ENCODE measurements around the gene HOXA6. TPM values are rescaled to one million over a fixed set of nuclear protein-coding genes. Genes with fewer than 3 reads are reported as not detected.

Gene HOXA6
- total RNA-seq, 1 donor from 2014 or later = 3.1 TPM

DNA sequence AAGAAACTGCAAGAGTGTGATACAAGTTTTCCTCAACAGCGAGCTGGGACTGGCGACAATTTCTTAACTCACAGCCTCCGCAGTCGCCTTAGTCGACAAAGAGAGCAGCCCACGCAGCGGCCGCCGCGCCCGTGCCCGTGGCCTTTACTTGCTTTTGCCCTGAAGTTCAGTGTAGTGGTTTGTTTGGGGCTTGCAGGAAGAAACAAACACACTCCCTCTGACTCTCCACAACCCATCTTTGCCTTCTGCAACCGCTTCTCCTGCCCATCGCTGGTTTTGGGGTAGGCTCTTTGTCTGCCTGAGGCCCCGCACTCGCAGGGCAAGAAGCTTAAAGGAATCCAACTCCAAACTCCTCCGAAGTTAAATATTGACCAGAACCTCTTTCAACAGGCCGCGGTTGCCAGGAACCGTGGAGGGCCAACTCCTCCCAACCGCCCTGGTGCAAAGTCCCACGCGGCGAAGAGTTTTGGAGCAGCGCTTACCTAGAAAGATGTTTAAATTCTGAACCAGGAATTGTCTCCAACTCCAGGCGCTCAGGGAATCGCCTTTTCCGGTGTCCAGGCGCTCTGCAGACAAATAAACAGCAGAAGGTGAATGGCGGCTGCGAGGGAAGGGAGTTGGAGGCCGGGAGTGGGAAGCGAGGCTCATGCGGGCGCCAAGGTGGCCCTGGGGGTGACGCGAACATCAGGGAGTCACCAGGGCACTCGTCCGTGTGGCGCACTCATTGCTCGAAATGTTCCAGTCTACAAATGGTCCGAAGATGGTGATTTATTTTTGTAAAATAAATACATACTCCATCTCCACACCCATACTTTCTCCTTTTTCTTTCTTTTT lies 25.3 kb downstream of the HOXA6 start:
- no peak overlapping the region for H3K9ac ChIP-seq (ENCODE audit: low read depth in 1 of 3, low read length in 3 of 3)
- H3K4me1 ChIP-seq (ENCODE audit: control insufficient read depth in 3 of 3, insufficient read depth in 3 of 3, low read length in 3 of 3) = peaks cover 21 to 46% (median 35%) of the 10 kb centered on the region in 3 donors
- no peak overlapping the region for H3K4me3 ChIP-seq (ENCODE audit: low read length in 3 of 3)
- peaks cover 0 to 7% (median 5%) of the 10 kb centered on the region in 3 donors for H3K36me3 ChIP-seq (ENCODE audit: control insufficient read depth in 3 of 3, insufficient read depth in 3 of 3, low read length in 3 of 3)
- no peaks in the 10 kb centered on the region for H3K9me3 ChIP-seq (ENCODE audit: control insufficient read depth in 3 of 3, low read length in 3 of 3)
- no peak overlapping the region for H3K27ac ChIP-seq (ENCODE audit: low read depth, low read length)
- no peaks in the 10 kb centered on the region for H3K27me3 ChIP-seq (ENCODE audit: control insufficient read depth in 3 of 3, insufficient read depth in 3 of 3, low read length in 3 of 3)

DNA sequence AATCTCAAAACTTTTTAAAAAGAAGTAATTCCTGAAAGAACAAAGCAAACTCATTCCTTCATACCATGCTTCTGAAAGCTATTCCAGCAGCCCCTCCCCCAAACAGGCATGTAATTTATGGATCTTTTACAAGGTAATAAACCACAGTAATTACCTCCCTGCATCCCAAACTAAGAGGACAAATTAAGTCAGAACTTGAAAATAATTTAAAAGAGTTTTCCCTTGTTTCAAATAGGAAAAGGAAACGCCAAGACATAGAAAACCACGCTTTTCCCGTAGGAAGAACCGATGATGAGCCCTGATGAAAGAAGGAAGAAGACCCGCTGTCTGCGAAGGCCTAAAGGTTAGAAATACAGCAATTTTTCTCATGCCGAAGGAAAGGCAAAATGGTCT lies 25.9 kb downstream of the HOXA6 start:
- H3K27me3 ChIP-seq (ENCODE audit: control insufficient read depth in 3 of 3, insufficient read depth in 3 of 3, low read length in 3 of 3) = no peaks in the 10 kb centered on the region
- H3K4me3 ChIP-seq (ENCODE audit: low read length in 3 of 3) = no peak overlapping the region
- peaks cover 19 to 41% (median 30%) of the 10 kb centered on the region in 3 donors for H3K4me1 ChIP-seq (ENCODE audit: control insufficient read depth in 3 of 3, insufficient read depth in 3 of 3, low read length in 3 of 3)
- H3K36me3 ChIP-seq (ENCODE audit: control insufficient read depth in 3 of 3, insufficient read depth in 3 of 3, low read length in 3 of 3) = peaks cover 0 to 7% (median 5%) of the 10 kb centered on the region in 3 donors
- no peak overlapping the region for H3K9ac ChIP-seq (ENCODE audit: low read depth in 1 of 3, low read length in 3 of 3)
- H3K9me3 ChIP-seq (ENCODE audit: control insufficient read depth in 3 of 3, low read length in 3 of 3) = no peaks in the 10 kb centered on the region
- no peak overlapping the region for H3K27ac ChIP-seq (ENCODE audit: low read depth, low read length)

GRCh38 chr7:27119412-27119911 lies 28.1 kb downstream of the HOXA6 start:
- H3K4me3 ChIP-seq (ENCODE audit: low read length in 3 of 3) = no peak overlapping the region
- H3K9me3 ChIP-seq (ENCODE audit: control insufficient read depth in 3 of 3, low read length in 3 of 3) = no peaks in the 10 kb centered on the region
- peaks cover 0 to 7% (median 2%) of the 10 kb centered on the region in 3 donors for H3K36me3 ChIP-seq (ENCODE audit: control insufficient read depth in 3 of 3, insufficient read depth in 3 of 3, low read length in 3 of 3)
- H3K27ac ChIP-seq (ENCODE audit: low read depth, low read length) = no peak overlapping the region
- H3K27me3 ChIP-seq (ENCODE audit: control insufficient read depth in 3 of 3, insufficient read depth in 3 of 3, low read length in 3 of 3) = no peaks in the 10 kb centered on the region
- peaks cover 11 to 29% (median 25%) of the 10 kb centered on the region in 3 donors for H3K4me1 ChIP-seq (ENCODE audit: control insufficient read depth in 3 of 3, insufficient read depth in 3 of 3, low read length in 3 of 3)
- peak overlapping the region in 1 of 3 donors; percentile 29 for H3K9ac ChIP-seq (ENCODE audit: low read depth in 1 of 3, low read length in 3 of 3)

- Histone ChIP-seq H3K27me3 (ENCODE audit: control insufficient read depth in 3 of 3, insufficient read depth in 3 of 3, low read length in 3 of 3) (no peaks in the 10 kb centered on the region), H3K27ac (ENCODE audit: low read depth, low read length) (no peak overlapping the region), H3K9me3 (ENCODE audit: control insufficient read depth in 3 of 3, low read length in 3 of 3) (no peaks in the 10 kb centered on the region), H3K4me1 (ENCODE audit: control insufficient read depth in 3 of 3, insufficient read depth in 3 of 3, low read length in 3 of 3) (peaks cover 14 to 33% (median 29%) of the 10 kb centered on the region in 3 donors), H3K9ac (ENCODE audit: low read depth in 1 of 3, low read length in 3 of 3) (peak overlapping the region in 2 of 3 donors; percentile 5 to 54), H3K36me3 (ENCODE audit: control insufficient read depth in 3 of 3, insufficient read depth in 3 of 3, low read length in 3 of 3) (peaks cover 0 to 7% (median 2%) of the 10 kb centered on the region in 3 donors), H3K4me3 (ENCODE audit: low read length in 3 of 3) (peak overlapping the region in 1 of 3 donors; percentile 23)
Observed at GRCh38 chr7:27118580-27118979, 29.0 kb downstream of the HOXA6 start.

DNA sequence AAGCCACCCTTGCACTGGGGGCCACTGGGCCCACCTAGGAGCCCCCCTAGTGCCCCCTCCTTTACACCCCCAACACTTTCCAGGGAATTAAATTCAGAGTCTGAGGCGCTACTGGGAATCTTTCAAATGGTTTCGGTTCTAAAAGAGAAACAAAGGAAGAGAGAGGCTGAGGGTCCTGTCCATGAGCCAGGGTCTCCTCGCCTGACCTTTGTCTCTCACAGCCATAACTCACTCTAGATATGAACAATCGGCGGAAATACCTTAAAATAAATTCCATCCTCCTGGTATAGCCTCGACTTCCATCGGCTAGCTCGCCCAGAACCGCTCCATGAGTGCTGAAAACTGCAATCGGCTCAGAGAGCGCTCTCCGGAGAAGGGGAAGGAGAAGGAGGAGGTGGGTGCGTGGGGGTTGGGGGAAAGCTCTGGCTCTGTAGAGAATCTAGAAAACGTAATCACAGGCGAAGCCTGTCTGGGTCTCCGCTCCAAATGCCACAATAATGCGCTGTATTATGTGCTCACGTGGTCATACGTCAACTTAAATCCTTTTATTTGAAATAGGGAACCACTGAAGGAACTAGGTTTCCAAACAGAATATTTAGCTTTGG lies 29.6 kb downstream of the HOXA6 start:
- peaks cover 0 to 7% (median 2%) of the 10 kb centered on the region in 3 donors for H3K36me3 ChIP-seq (ENCODE audit: control insufficient read depth in 3 of 3, insufficient read depth in 3 of 3, low read length in 3 of 3)
- peak overlapping the region in 2 of 3 donors; percentile 5 to 54 for H3K9ac ChIP-seq (ENCODE audit: low read depth in 1 of 3, low read length in 3 of 3)
- no peaks in the 10 kb centered on the region for H3K9me3 ChIP-seq (ENCODE audit: control insufficient read depth in 3 of 3, low read length in 3 of 3)
- H3K27me3 ChIP-seq (ENCODE audit: control insufficient read depth in 3 of 3, insufficient read depth in 3 of 3, low read length in 3 of 3) = no peaks in the 10 kb centered on the region
- peak overlapping the region in 2 of 3 donors; percentile 22 to 23 for H3K4me3 ChIP-seq (ENCODE audit: low read length in 3 of 3)
- peaks cover 18 to 36% (median 34%) of the 10 kb centered on the region in 3 donors for H3K4me1 ChIP-seq (ENCODE audit: control insufficient read depth in 3 of 3, insufficient read depth in 3 of 3, low read length in 3 of 3)
- no peak overlapping the region for H3K27ac ChIP-seq (ENCODE audit: low read depth, low read length)

DNA sequence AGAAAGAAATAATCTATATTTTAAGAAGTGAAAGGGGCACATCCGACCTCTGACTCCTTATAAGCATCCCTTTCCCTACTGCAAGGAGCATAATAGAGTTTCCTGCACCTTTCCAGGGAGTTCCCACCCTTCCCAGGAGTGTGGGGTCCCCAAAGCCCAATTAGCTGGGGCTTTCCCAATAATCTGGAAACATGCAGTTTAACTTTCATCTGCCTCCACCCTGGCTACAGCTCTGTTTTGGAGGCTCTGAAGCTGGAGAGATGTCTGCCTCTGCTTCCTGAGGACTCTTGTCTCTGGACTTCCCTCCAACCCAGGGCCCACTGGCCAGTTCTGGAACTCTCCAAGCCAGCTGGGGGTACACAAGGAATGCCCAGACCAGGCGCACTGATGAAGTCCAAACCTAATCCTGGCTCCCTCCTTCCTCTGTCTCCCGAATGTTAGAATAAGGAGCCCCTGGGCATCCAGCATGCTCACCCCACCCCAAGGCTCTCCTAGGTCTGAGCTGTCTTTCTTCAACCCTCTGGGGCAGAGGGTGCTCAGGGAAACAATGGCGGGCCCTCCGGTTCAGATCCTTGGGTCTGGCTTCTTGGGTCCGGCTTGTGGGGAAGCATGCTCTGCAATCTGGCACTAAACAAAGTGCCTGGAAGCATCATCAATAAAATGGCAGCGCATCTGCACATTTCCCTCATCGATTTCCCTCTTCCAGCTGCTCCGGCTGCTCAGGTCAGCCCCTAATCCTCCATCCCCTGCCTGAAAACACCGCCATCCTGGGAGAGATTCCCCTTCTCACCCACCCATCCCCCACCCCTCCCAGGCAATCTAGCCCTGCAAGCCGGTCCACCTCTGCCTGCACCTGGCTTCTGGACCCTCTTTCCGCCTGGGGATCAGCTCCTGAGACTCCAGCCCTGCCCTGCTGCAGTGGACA lies 30.4 kb downstream of the HOXA6 start:
- Histone ChIP-seq H3K27ac (ENCODE audit: low read depth, low read length) (no peak overlapping the region), H3K4me1 (ENCODE audit: control insufficient read depth in 3 of 3, insufficient read depth in 3 of 3, low read length in 3 of 3) (peaks cover 21 to 41% (median 35%) of the 10 kb centered on the region in 3 donors), H3K9ac (ENCODE audit: low read depth in 1 of 3, low read length in 3 of 3) (peak overlapping the region in 1 of 3 donors; percentile 16), H3K27me3 (ENCODE audit: control insufficient read depth in 3 of 3, insufficient read depth in 3 of 3, low read length in 3 of 3) (no peaks in the 10 kb centered on the region), H3K36me3 (ENCODE audit: control insufficient read depth in 3 of 3, insufficient read depth in 3 of 3, low read length in 3 of 3) (peaks cover 0 to 7% (median 0%) of the 10 kb centered on the region in 3 donors), H3K9me3 (ENCODE audit: control insufficient read depth in 3 of 3, low read length in 3 of 3) (no peaks in the 10 kb centered on the region), H3K4me3 (ENCODE audit: low read length in 3 of 3) (peak overlapping the region in 1 of 3 donors; percentile 22)

DNA sequence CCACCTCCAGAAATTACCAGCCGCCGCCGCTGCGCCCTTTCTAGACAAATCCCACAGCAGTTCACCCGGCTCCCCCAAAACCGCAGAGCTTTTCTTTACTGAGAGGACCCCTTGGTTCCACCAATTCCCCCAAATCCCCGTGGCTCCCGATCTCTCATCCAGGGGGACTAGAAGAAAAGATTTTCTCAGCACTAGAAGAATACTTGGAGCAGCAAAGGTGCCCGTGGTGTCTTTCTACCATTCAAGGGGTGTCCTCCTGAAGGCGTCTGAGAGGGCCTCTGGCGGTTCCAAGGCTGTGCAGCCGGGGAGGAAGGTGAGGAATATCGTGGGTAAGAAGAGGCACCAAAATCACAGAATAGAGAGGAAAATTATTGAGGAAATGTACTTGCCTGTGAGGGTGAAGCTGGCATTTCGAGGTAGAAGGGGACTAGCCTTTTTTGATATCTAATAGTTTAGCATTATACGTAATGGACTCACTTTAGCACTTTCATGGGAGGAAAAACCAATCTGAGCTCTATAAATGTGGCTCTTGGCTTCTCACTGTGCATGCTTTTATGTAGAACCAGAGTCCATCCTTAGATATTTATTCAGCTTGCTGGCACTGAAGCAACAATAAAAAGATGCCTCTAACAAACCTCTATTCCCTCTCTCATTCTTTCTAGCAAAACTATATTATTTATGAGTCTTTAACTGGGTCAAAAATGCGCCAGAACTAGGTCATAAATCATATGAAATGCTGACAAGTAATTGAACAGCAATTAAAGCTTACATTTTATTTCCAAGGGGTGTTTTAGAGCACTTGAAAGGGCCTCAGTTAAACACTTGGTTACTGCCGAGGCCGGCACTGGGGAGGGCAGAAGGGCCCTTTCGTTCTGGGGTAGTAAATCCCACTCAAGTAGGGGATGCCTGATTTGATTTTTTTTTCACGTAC lies 31.3 kb downstream of the HOXA6 start:
- Histone ChIP-seq H3K9me3 (ENCODE audit: control insufficient read depth in 3 of 3, low read length in 3 of 3) (no peaks in the 10 kb centered on the region), H3K27ac (ENCODE audit: low read depth, low read length) (no peak overlapping the region), H3K27me3 (ENCODE audit: control insufficient read depth in 3 of 3, insufficient read depth in 3 of 3, low read length in 3 of 3) (no peaks in the 10 kb centered on the region), H3K36me3 (ENCODE audit: control insufficient read depth in 3 of 3, insufficient read depth in 3 of 3, low read length in 3 of 3) (peaks cover 0 to 5% (median 0%) of the 10 kb centered on the region in 3 donors), H3K4me1 (ENCODE audit: control insufficient read depth in 3 of 3, insufficient read depth in 3 of 3, low read length in 3 of 3) (peaks cover 22 to 48% (median 42%) of the 10 kb centered on the region in 3 donors), H3K9ac (ENCODE audit: low read depth in 1 of 3, low read length in 3 of 3) (no peak overlapping the region), H3K4me3 (ENCODE audit: low read length in 3 of 3) (no peak overlapping the region)

DNA sequence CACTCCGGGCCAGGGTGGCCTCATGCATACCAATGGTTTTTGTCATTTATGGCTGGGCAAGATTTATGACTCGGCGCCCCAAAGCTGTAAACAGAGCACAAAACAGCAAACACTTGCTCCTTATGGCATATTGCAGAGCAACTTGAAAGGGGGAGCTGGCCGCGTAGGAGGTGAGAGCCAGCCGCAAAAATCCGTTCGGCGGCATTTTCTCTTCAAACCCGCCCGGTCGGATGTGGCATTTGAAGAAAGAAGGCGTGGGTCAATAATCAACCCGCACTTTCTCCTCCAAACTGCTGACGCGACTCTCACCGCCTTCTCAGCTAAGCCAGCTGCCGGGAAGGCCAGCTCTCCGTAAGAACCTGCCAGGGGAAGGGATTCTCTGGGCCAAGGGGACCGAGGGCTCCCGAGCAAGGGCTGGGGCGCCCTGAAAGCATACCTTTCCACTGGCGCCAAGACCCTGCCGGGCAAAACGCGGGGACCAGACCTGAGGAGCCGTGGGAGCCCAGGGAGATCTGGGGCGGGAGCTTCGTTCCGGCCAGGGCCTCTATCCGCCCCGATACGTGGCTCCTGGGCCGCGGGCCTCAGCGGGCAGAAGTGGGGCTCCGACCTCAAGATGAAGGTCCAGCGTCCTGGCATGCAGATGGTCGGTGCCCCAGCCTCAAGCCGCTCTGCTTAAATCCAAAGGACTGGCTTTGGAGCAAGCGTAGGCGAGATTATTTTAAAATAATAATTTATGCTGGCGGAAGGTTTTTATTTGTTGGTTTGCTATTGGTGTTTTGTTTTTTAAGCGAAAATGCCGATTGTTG lies 32.1 kb downstream of the HOXA6 start:
- no peak overlapping the region for H3K27ac ChIP-seq (ENCODE audit: low read depth, low read length)
- peak overlapping the region in 2 of 3 donors; percentile 41 to 51 for H3K4me3 ChIP-seq (ENCODE audit: low read length in 3 of 3)
- peak overlapping the region in 1 of 3 donors; percentile 50 for H3K9ac ChIP-seq (ENCODE audit: low read depth in 1 of 3, low read length in 3 of 3)
- H3K27me3 ChIP-seq (ENCODE audit: control insufficient read depth in 3 of 3, insufficient read depth in 3 of 3, low read length in 3 of 3) = no peaks in the 10 kb centered on the region
- no peaks in the 10 kb centered on the region for H3K9me3 ChIP-seq (ENCODE audit: control insufficient read depth in 3 of 3, low read length in 3 of 3)
- H3K36me3 ChIP-seq (ENCODE audit: control insufficient read depth in 3 of 3, insufficient read depth in 3 of 3, low read length in 3 of 3) = peaks cover 0 to 5% (median 0%) of the 10 kb centered on the region in 3 donors
- peaks cover 26 to 48% (median 42%) of the 10 kb centered on the region in 3 donors for H3K4me1 ChIP-seq (ENCODE audit: control insufficient read depth in 3 of 3, insufficient read depth in 3 of 3, low read length in 3 of 3)
